Prostate gland (tissue), 2 donors: Measurements from ENCODE around the gene CRYL1. TPM values are rescaled to one million over a fixed set of nuclear protein-coding genes. Genes with fewer than 3 reads are reported as not detected.

ENCODE experiments used
- DNase-seq: peaks from one replicate; pipeline ENCODE4 v3.0.0-alpha.2; 2019; ENCODE audit warnings: low spot score
- H3K27ac ChIP-seq, 2 donors: fragments of 200-600 bp; sonication (generic); 2 replicates each; pipeline ENCODE4 v1.5.1; 2017 to 2019
- H3K27me3 ChIP-seq: fragments of 200-600 bp; sonication (generic); replicated peaks from 2 replicates; pipeline ENCODE4 v1.5.1; 2019; ENCODE audit not compliant: insufficient read depth
- H3K36me3 ChIP-seq, 2 donors: fragments of 200-600 bp; sonication (generic); 1 replicate in 1 of 2; 2 replicates in 1 of 2; pipeline versions ENCODE4 v1.5.1 to v1.8.1; 2017 to 2019
- H3K4me1 ChIP-seq: fragments of 200-600 bp; sonication (generic); replicated peaks from 2 replicates; pipeline ENCODE4 v1.5.1; 2019
- H3K4me3 ChIP-seq, 2 donors: fragments of 200-600 bp; sonication (generic); 2 replicates each; pipeline ENCODE4 v1.5.1; 2017 to 2019
- H3K9me3 ChIP-seq: fragments of 200-600 bp; sonication (generic); 2 replicates; pipeline ENCODE4 v1.5.1; 2017
- POLR2A ChIP-seq: fragments of 450-650 bp; IDR thresholded peaks from one replicate; pipeline ENCODE4 v1.6.1; 2016; ENCODE audit warnings: antibody characterized with exemption, mild to moderate bottlenecking
- POLR2AphosphoS5 ChIP-seq: sonication (generic); formaldehyde crosslinking; IDR thresholded peaks from one replicate; pipeline ENCODE4 v1.6.1; 2017; ENCODE audit warnings: antibody characterized with exemption
- WGBS: methylation state at CpG from one replicate; pipeline ENCODE4 v1.1.5; 2018; 5-methylcytosine and 5-hydroxymethylcytosine counted together
- intact Hi-C: fragments of 100-400 bp; cut with DNase I; formaldehyde crosslinking; loops from one replicate; pipeline ENCODE4 v1.14.2; 2022
- total RNA-seq, 2 donors: library from RNA; depleted of rRNA; stranded (reverse); fragments of >200 nt; gene quantifications; one replicate each; pipeline ENCODE4 v1.1.0, GENCODE V29; 2016
- TF ChIP-seq, protein P1 (sequence below), 4 experiments: fragments of 200-600 bp in 2 of 4; fragments of 450-650 bp in 2 of 4; sonication (generic) in 2 of 4; IDR thresholded peaks; 1 replicate in 3 of 4; 2 replicates in 1 of 4; pipeline ENCODE4 v1.5.1; 2016 to 2019; ENCODE audit warnings: antibody characterized with exemption in 4 of 4, mild to moderate bottlenecking in 2 of 4, moderate library complexity in 2 of 4

CRYL1 gene
- total RNA-seq, 2 donors from 2014 or later = 35.3 to 75.5 TPM

GRCh38 chr13:20442375-20442774 lies 83.3 kb downstream of the CRYL1 start:
- intact Hi-C loops = no loop called here
- no peaks in the 10 kb centered on the region for H3K9me3 ChIP-seq
- DNase-seq = no peak
- no peaks in the 10 kb centered on the region for H3K27me3 ChIP-seq
- no peaks in the 10 kb centered on the region for H3K4me1 ChIP-seq
- no peaks in the 10 kb centered on the region for H3K36me3 ChIP-seq
- H3K27ac ChIP-seq = peak overlapping the region in 1 of 2 donors; percentile 43
- TF ChIP-seq POLR2AphosphoS5 (no peak), POLR2A (no peak)
- TF ChIP-seq, protein P1, sequence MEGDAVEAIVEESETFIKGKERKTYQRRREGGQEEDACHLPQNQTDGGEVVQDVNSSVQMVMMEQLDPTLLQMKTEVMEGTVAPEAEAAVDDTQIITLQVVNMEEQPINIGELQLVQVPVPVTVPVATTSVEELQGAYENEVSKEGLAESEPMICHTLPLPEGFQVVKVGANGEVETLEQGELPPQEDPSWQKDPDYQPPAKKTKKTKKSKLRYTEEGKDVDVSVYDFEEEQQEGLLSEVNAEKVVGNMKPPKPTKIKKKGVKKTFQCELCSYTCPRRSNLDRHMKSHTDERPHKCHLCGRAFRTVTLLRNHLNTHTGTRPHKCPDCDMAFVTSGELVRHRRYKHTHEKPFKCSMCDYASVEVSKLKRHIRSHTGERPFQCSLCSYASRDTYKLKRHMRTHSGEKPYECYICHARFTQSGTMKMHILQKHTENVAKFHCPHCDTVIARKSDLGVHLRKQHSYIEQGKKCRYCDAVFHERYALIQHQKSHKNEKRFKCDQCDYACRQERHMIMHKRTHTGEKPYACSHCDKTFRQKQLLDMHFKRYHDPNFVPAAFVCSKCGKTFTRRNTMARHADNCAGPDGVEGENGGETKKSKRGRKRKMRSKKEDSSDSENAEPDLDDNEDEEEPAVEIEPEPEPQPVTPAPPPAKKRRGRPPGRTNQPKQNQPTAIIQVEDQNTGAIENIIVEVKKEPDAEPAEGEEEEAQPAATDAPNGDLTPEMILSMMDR (IDR thresholded peaks at IDR 0.05) = no peak
- no peak overlapping the region for H3K4me3 ChIP-seq

DNA sequence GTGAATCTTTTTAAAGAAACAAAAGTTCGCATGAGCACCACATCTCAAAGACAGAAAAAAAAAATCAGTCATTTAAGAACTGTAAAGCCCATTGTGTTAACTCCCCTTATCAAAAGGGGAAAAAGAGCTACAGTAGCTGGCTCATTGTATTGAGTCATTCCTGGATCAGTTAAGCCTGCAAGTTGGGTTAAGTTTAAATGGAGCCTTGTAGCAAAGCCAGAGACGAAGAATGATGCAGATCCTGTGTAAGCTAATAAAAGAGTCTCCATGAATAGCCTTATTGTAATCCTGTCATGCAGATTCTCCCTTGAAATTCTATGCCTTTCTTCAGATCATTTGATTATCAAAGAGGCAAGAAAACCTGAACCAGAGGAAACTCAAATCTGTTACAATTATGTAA lies 83.8 kb downstream of the CRYL1 start:
- peak; percentile 37 for DNase-seq
- no peaks in the 10 kb centered on the region for H3K4me1 ChIP-seq
- intact Hi-C loops = no loop called here
- H3K27me3 ChIP-seq = no peaks in the 10 kb centered on the region
- H3K4me3 ChIP-seq = no peak overlapping the region
- no peaks in the 10 kb centered on the region for H3K36me3 ChIP-seq
- peak overlapping the region in 1 of 2 donors; percentile 43 for H3K27ac ChIP-seq
- 23% methylated on average over 2 of the region's 2 CpGs for WGBS
- H3K9me3 ChIP-seq = no peaks in the 10 kb centered on the region
- TF ChIP-seq POLR2A (no peak), POLR2AphosphoS5 (peak; percentile 67)
- TF ChIP-seq, protein P1 (IDR thresholded peaks at IDR 0.05) = no peak

- whole genome bisulfite sequencing = 63% methylated on average over 5 of the region's 5 CpGs
- intact Hi-C loops = no loop called here
- no peaks in the 10 kb centered on the region for H3K36me3 ChIP-seq
- H3K27ac ChIP-seq = no peak overlapping the region
- no peaks in the 10 kb centered on the region for H3K9me3 ChIP-seq
- H3K27me3 ChIP-seq = no peaks in the 10 kb centered on the region
- H3K4me1 ChIP-seq = no peaks in the 10 kb centered on the region
- no peak for DNase-seq
- H3K4me3 ChIP-seq = no peak overlapping the region
- TF ChIP-seq, protein P1 (IDR thresholded peaks at IDR 0.05) = no peak
- no peak for TF ChIP-seq POLR2AphosphoS5
- TF ChIP-seq POLR2A = no peak
Measured at GRCh38 chr13:20441056-20441455, 84.6 kb downstream of the CRYL1 start.

DNA sequence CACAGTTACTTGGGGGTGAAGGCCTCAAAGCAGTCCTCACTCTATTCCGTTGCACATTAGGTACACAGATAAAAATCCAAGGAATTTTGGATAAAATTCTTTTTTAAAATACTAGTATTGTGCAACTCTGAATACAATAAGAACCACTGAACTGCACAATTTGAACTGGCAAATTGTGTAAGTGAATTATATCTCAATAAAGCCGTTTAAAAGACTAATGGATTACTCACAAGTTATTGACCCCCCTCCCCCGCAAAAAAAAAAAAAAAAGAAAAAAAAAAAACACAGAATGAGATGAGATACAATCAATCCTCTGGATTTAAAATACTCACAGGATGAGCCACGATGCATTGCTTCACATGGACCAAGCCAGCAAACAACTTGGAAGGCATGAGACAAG lies 86.4 kb downstream of the CRYL1 start:
- Histone ChIP-seq H3K36me3 (no peaks in the 10 kb centered on the region), H3K9me3 (no peaks in the 10 kb centered on the region), H3K4me1 (no peaks in the 10 kb centered on the region), H3K4me3 (no peak overlapping the region), H3K27me3 (no peaks in the 10 kb centered on the region), H3K27ac (no peak overlapping the region)
- intact Hi-C loops = no loop called here
- no peak for DNase-seq
- no peak for TF ChIP-seq POLR2AphosphoS5
- no peak for TF ChIP-seq POLR2A
- TF ChIP-seq, protein P1 (IDR thresholded peaks at IDR 0.05) = no peak
- 81% methylated on average over 4 of the region's 4 CpGs for WGBS

DNA sequence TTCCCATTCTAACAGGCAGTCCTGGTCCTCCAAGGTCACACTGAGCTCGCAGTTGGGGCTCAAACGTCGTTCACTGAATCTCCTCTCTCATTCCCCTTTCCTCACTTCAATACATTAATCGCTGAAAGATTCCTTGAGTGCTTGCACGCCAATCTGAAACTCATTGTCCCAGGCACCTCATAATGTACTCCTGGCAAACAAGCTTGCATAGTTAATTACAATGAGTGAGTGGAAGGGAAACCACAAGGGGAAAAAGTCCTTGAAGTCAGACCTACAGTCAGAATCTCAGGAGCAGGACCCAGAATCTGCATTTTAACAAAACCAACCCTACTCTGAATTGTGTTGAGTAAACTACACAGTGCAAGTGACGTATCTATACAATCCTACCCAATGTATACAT lies 86.9 kb downstream of the CRYL1 start:
- intact Hi-C loops = no loop called here
- TF ChIP-seq, protein P1 (IDR thresholded peaks at IDR 0.05) = no peak
- TF ChIP-seq POLR2A (no peak), POLR2AphosphoS5 (no peak)
- Histone ChIP-seq H3K4me1 (no peaks in the 10 kb centered on the region), H3K4me3 (no peak overlapping the region), H3K27me3 (no peaks in the 10 kb centered on the region), H3K9me3 (no peaks in the 10 kb centered on the region), H3K27ac (no peak overlapping the region), H3K36me3 (no peaks in the 10 kb centered on the region)
- DNase-seq = no peak
- 84% methylated on average over 6 of the region's 6 CpGs for WGBS
